Measurements from ENCODE around the gene ASPSCR1. TPM values are rescaled to one million over a fixed set of nuclear protein-coding genes. Genes with fewer than 3 reads are reported as not detected.

ASPSCR1 gene
- total and polyA plus RNA-seq, 10 of the 15 experiments (the other 5 are each of a cell fraction or from before 2014, with no cell fraction given), result 1.5 to 48.4 (median 25.4) TPM

- TF ChIP-seq USF2 (IDR thresholded peaks at IDR 0.05; ENCODE audit: borderline replicate concordance, low read depth, low read length) (no peak), ZNF217 (IDR thresholded peaks at IDR 0.05) (no peak), FOS (IDR thresholded peaks at IDR 0.05; ENCODE audit: borderline replicate concordance, extremely low read depth, insufficient read length) (no peak), E4F1 (IDR thresholded peaks at IDR 0.05; ENCODE audit: borderline replicate concordance, partially characterized antibody) (no peak), IKZF1 (conservative IDR thresholded peaks at IDR 0.05) (no peak), SP1 (IDR thresholded peaks at IDR 0.05; ENCODE audit: low read depth, low read length) (no peak), CHD2 (IDR thresholded peaks at IDR 0.05; ENCODE audit: borderline replicate concordance, low read depth, low read length) (no peak), RCOR1 (conservative IDR thresholded peaks at IDR 0.05; ENCODE audit: low read depth, low read length) (no peak), BCLAF1 (IDR thresholded peaks at IDR 0.05) (no peak)
These were observed 85.5 kb downstream of the ASPSCR1 start (continued) for GRCh38 chr17:82062984-82063368.
